ENCODE data around the gene KRT36. TPM values are rescaled to one million over a fixed set of nuclear protein-coding genes. Genes with fewer than 3 reads are reported as not detected.

Gene KRT36
- total and polyA plus RNA-seq, 7 donors = 0.04 TPM; not detected in 6

DNA sequence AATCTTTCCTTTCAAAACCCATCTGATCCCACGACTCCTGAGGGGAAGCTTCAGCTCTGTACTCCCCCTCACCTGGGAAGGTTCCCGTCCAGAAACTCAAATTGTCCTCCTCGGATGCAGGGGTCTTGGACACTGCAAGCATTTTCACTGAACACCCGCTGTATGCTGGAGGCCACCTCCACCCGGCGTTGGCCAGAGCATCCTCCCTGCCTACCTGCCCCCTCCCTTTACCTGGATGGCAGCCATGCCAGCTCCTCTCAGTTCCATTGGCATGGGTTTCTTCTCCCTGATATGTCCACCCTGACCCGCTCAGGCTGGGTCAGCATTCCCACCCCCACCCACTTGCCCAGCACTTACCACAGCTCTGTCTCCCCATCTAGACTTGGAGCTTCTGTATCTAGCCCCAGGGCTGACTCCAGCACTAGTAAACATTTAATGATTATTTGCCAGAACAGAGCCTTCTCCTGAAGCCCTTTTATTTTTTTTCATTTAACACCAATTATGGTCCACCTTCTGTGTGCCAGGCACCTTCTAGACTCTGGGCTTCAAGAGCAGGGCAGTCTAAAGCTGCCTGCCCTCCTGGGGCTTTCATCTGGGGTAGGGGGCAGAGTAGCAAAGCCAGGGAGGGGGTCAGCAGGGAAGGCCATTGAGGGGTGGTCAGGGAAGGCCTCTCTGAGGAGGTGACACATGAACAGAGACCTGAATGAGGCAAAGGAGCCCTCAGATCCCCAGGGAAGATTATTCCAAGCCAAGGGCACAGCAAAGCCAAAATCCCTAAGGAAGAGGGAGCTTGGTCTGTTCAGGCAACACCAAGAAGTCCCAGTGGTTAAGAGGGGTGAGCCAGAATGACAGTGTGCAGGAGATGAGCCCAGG lies 47.3 kb upstream of the KRT36 start:
- intact Hi-C loops (cut with DNase I) = no loop called here
- Histone ChIP-seq H3K4me3 (no peak overlapping the region), H3K4me1 (no peaks in the 10 kb centered on the region), H3K9me3 (no peaks in the 10 kb centered on the region), H3K27me3 (ENCODE audit: insufficient read depth in 3 of 3, low read length in 2 of 3) (peaks cover 0 to 13% (median 8%) of the 10 kb centered on the region in 3 donors), H3K36me3 (ENCODE audit: insufficient read depth in 1 of 2, low read depth in 1 of 2) (no peaks in the 10 kb centered on the region), H3K27ac (no peak overlapping the region)
- 78 to 85% (median 83%) methylated on average over 7 of the region's 7 CpGs for WGBS, 3 donors
- ATAC-seq (no peak), DNase-seq (no peak)
- TF ChIP-seq CTCF (IDR thresholded peaks at IDR 0.05) = no peak

- ATAC-seq = no peak
- H3K4me1 ChIP-seq = no peaks in the 10 kb centered on the region
- 47 to 58% (median 52%) methylated on average over 15 of the region's 15 CpGs for WGBS, 3 donors
- intact Hi-C loops (cut with DNase I) = no loop called here
- H3K27ac ChIP-seq = no peak overlapping the region
- no peaks in the 10 kb centered on the region for H3K9me3 ChIP-seq
- DNase-seq = no peak
- H3K4me3 ChIP-seq = no peak overlapping the region
- no peak for TF ChIP-seq CTCF (IDR thresholded peaks at IDR 0.05)
- H3K27me3 ChIP-seq (ENCODE audit: insufficient read depth in 3 of 3, low read length in 2 of 3) = peaks cover 0 to 16% (median 8%) of the 10 kb centered on the region in 3 donors
- no peaks in the 10 kb centered on the region for H3K36me3 ChIP-seq (ENCODE audit: insufficient read depth in 1 of 2, low read depth in 1 of 2)
Observed at GRCh38 chr17:41535764-41536481, 46.2 kb upstream of the KRT36 start.

GRCh38 chr17:41534899-41535546 lies 45.3 kb upstream of the KRT36 start:
- peaks cover 0 to 25% (median 8%) of the 10 kb centered on the region in 3 donors for H3K27me3 ChIP-seq (ENCODE audit: insufficient read depth in 3 of 3, low read length in 2 of 3)
- no peaks in the 10 kb centered on the region for H3K9me3 ChIP-seq
- 68 to 73% (median 70%) methylated on average over 7 of the region's 7 CpGs for WGBS, 3 donors

DNA sequence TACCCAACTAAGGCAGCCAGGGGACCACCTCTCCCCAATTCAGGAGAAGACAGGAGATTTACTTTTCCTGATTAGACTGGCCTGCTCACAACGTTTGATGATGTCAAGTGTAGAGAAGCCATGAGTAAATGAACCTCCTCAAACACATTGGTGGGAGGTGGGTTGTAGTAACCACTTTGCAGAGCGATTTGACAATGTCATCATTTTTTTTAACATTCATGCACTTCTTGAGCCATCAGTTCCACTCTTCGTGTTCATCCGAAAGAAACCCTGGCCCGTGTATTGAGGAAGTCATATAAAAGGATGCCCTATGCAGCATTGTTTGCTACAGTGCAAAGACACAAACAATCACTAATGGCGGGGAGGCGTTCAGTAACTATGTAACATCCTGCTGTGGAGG lies 43.9 kb upstream of the KRT36 start:
- no peak for TF ChIP-seq CTCF (IDR thresholded peaks at IDR 0.05)
- H3K36me3 ChIP-seq (ENCODE audit: insufficient read depth in 1 of 2, low read depth in 1 of 2) = no peaks in the 10 kb centered on the region
- no peaks in the 10 kb centered on the region for H3K4me1 ChIP-seq
- 78 to 85% (median 78%) methylated on average over 7 of the region's 7 CpGs for WGBS, 3 donors
- DNase-seq (no peak), ATAC-seq (no peak)
- no peak overlapping the region for H3K4me3 ChIP-seq
- H3K27ac ChIP-seq = no peak overlapping the region
- H3K27me3 ChIP-seq (ENCODE audit: insufficient read depth in 3 of 3, low read length in 2 of 3) = peaks cover 0 to 38% (median 8%) of the 10 kb centered on the region in 3 donors
- intact Hi-C loops (cut with DNase I) = no loop called here
- no peaks in the 10 kb centered on the region for H3K9me3 ChIP-seq

More at GRCh38 chr17:41534899-41535546, 45.3 kb upstream of the KRT36 start:
- Histone ChIP-seq H3K4me1 (no peaks in the 10 kb centered on the region), H3K36me3 (ENCODE audit: insufficient read depth in 1 of 2, low read depth in 1 of 2) (no peaks in the 10 kb centered on the region), H3K4me3 (no peak overlapping the region), H3K27ac (no peak overlapping the region)
- ATAC-seq = no peak
- DNase-seq = no peak
- no peak for TF ChIP-seq CTCF (IDR thresholded peaks at IDR 0.05)
- intact Hi-C loops (cut with DNase I) = no loop called here
